HG02571 (cell line): Measurements from ENCODE around the gene MEA1.
A peak's percentile ranks its signal among the peaks of the same experiment; 100 is the strongest.
"Not testable (repeated sequence)": the region's sequence is repeated elsewhere in the genome, so short reads cannot be mapped to it uniquely, and the experiment has no call there.

Experiments
- ATAC-seq: cut with Tn5 transposase; IDR thresholded peaks from one replicate; pipeline ENCODE4 v1.9.1; 2021; ENCODE audit warnings: mild to moderate bottlenecking, moderate library complexity; ENCODE audit not compliant: unreplicated experiment

MEA1 gene

GRCh38 chr6:43013843-43014433, at the start of gene MEA1, which contains the start of gene KLHDC3:
MEA1 (minus strand) TSS chr6:43013946; CDS start chr6:43013813, 133 bp downstream.
KLHDC3 (plus strand) TSS chr6:43014249; CDS start chr6:43017193, 2,944 bp downstream.
- peak; percentile 91 for ATAC-seq

GRCh38 chr6:43062818-43063217, 49.1 kb upstream of the MEA1 start:
- no peak for ATAC-seq

- no peak for ATAC-seq
Observed at GRCh38 chr6:43061861-43062260, 48.1 kb upstream of the MEA1 start.

- no peak for ATAC-seq
Observed at GRCh38 chr6:43060755-43061633, 47.2 kb upstream of the MEA1 start.

GRCh38 chr6:43060034-43060754, 46.4 kb upstream of the MEA1 start:
- no peak for ATAC-seq

- peak; percentile 82 for ATAC-seq
Observed at GRCh38 chr6:43059168-43060033, 45.7 kb upstream of the MEA1 start, which contains the start of the genes KLC4 and MRPL2. KLC4 (plus strand) TSS chr6:43059631; CDS start chr6:43061336, 1,705 bp downstream. MRPL2 (minus strand) TSS chr6:43059434; CDS start chr6:43059381, 53 bp downstream.

GRCh38 chr6:43058531-43058930, 44.8 kb upstream of the MEA1 start:
- no peak for ATAC-seq

- ATAC-seq: no peak
Observed at GRCh38 chr6:43055966-43056365, 42.2 kb upstream of the MEA1 start.

GRCh38 chr6:43054206-43054943, 40.6 kb upstream of the MEA1 start:
- ATAC-seq: no peak

- peak; percentile 91 for ATAC-seq
Observed at GRCh38 chr6:43053545-43054205, 39.9 kb upstream of the MEA1 start, which contains the start of gene CUL7. CUL7 (minus strand) TSS chr6:43053851; CDS start chr6:43052788, 1,063 bp downstream.

GRCh38 chr6:43052842-43053544, 39.2 kb upstream of the MEA1 start:
- ATAC-seq: peak; percentile 13

GRCh38 chr6:43052225-43052841, 38.6 kb upstream of the MEA1 start:
- no peak for ATAC-seq

- ATAC-seq: no peak
Observed at GRCh38 chr6:43050981-43051380, 37.2 kb upstream of the MEA1 start.

GRCh38 chr6:43047998-43048397, 34.3 kb upstream of the MEA1 start:
- ATAC-seq: no peak

GRCh38 chr6:43045371-43045930, 31.7 kb upstream of the MEA1 start:
- no peak for ATAC-seq

- ATAC-seq: no peak
Observed at GRCh38 chr6:43043310-43043709, 29.6 kb upstream of the MEA1 start.

GRCh38 chr6:43041475-43041874, 27.7 kb upstream of the MEA1 start:
- not testable (repeated sequence) for ATAC-seq
